GM19193 (cell line): ENCODE measurements around the gene DHRS3.

Source experiments
- POLR2A ChIP-seq: IDR thresholded peaks from 4 replicates; pipeline ENCODE4 v1.6.1; 2011; ENCODE audit not compliant: insufficient read depth, insufficient read length; ENCODE audit errors: extremely low read depth

The DHRS3 gene

GRCh38 chr1:12581179-12581578 is 36.8 kb downstream of the DHRS3 start:
- TF ChIP-seq POLR2A = no peak

- TF ChIP-seq POLR2A = no peak
These were observed 37.7 kb downstream of the DHRS3 start for GRCh38 chr1:12580054-12580887.

GRCh38 chr1:12578860-12579422 is 39.1 kb downstream of the DHRS3 start:
- TF ChIP-seq POLR2A = no peak

- no peak for TF ChIP-seq POLR2A
These were observed 41.0 kb downstream of the DHRS3 start for GRCh38 chr1:12577020-12577419.

GRCh38 chr1:12574757-12575139 is 43.3 kb downstream of the DHRS3 start:
- no peak for TF ChIP-seq POLR2A

- TF ChIP-seq POLR2A = no peak
These were observed 44.8 kb downstream of the DHRS3 start for GRCh38 chr1:12573015-12573825.

GRCh38 chr1:12572522-12572921 is 45.5 kb downstream of the DHRS3 start:
- TF ChIP-seq POLR2A = no peak

GRCh38 chr1:12570291-12570690 is 47.7 kb downstream of the DHRS3 start:
- no peak for TF ChIP-seq POLR2A

GRCh38 chr1:12568009-12568767 is 49.8 kb downstream of the DHRS3 start:
- TF ChIP-seq POLR2A = no peak

GRCh38 chr1:12567288-12567819 is 50.7 kb downstream of the DHRS3 start:
- TF ChIP-seq POLR2A = no peak

- TF ChIP-seq POLR2A = no peak
These were observed 51.3 kb downstream of the DHRS3 start for GRCh38 chr1:12566484-12567287.

- TF ChIP-seq POLR2A = no peak
These were observed 52.1 kb downstream of the DHRS3 start for GRCh38 chr1:12565966-12566352.

- TF ChIP-seq POLR2A = no peak
These were observed 52.7 kb downstream of the DHRS3 start for GRCh38 chr1:12565094-12565965.
